HCT116 (cell line): ENCODE results near the gene TEX55. TPM values are rescaled to one million over a fixed set of nuclear protein-coding genes. Genes with fewer than 3 reads are reported as not detected.

ENCODE experiments used
- ATAC-seq: fragments of 200-7000 bp; cut with Tn5 transposase; 2 replicates; pipeline ENCODE4 v1.9.1; 2020; ENCODE audit warnings: mild to moderate bottlenecking, moderate library complexity
- Bru-seq: library from RNA; stranded (reverse); fragments of 400-500 nt; gene quantifications from one replicate; lab custom pipeline; 2021; lab: Mats Ljungman, UMichigan
- BruChase-seq, 2 experiments: library from RNA; stranded (reverse); fragments of 400-500 nt; gene quantifications; one replicate each; lab custom pipeline; 2021; lab: Mats Ljungman, UMichigan
- BruUV-seq: library from RNA; stranded (reverse); fragments of 400-500 nt; replicated peaks from 2 replicates; lab custom pipeline; 2021; lab: Mats Ljungman, UMichigan
- CTCF ChIA-PET: fragments of 300-600 bp; sonication (Branson Sonifier 250); formaldehyde crosslinking; loops from one replicate; lab custom pipeline; 2021; ENCODE audit warnings: antibody characterized with exemption; lab: Charles Lee
- POLR2A ChIA-PET: fragments of 300-600, 350-600 bp; sonication (Branson Sonifier 250); formaldehyde crosslinking; loops from one replicate; lab custom pipeline; 2021; ENCODE audit warnings: antibody characterized with exemption; lab: Charles Lee
- RAD21 ChIA-PET, 2 experiments: fragments of 300-600 bp; sonication (Branson Sonifier 250); formaldehyde crosslinking; loops; one replicate each; lab custom pipeline; 2023; ENCODE audit warnings: low total read pairs in 2 of 2; ENCODE audit not compliant: uncharacterized antibody in 2 of 2, unreplicated experiment in 2 of 2, low non-redundant PET in 1 of 2; lab: Charles Lee
- DNase-seq: peaks from one replicate; pipeline ENCODE4 v3.0.0-alpha.2; 2010; ENCODE audit warnings: low read depth, low spot score
- H2AFZ ChIP-seq: fragments of 200-600 bp; shearing (Covaris generic), sonication (generic); 2 replicates; pipeline ENCODE4 v1.6.1; 2017; ENCODE audit warnings: low read depth, mixed run types, mixed read lengths, antibody characterized with exemption, low read length; ENCODE audit not compliant: poor library complexity, severe bottlenecking
- H3K27ac ChIP-seq: 2 replicates; pipeline ENCODE4 v1.5.1; 2012; ENCODE audit warnings: low read depth, low read length
- H3K27me3 ChIP-seq: fragments of 200-600 bp; sonication (generic); 2 replicates; pipeline ENCODE4 v1.6.1; 2016; ENCODE audit warnings: mixed run types, low read length, mixed read lengths; ENCODE audit not compliant: insufficient read depth
- H3K36me3 ChIP-seq, 2 experiments: fragments of 200-500 bp in 1 of 2; fragments of 200-600 bp in 1 of 2; sonication (Bioruptor generic) in 1 of 2; sonication (generic) in 1 of 2; 2 replicates each; pipeline versions ENCODE4 v1.5.1 to v1.6.1; 2014 to 2016; ENCODE audit warnings: low read length in 2 of 2, inconsistent platforms in 1 of 2, mixed read lengths in 1 of 2, mixed run types in 1 of 2; ENCODE audit not compliant: insufficient read depth in 2 of 2, control insufficient read depth in 1 of 2
- H3K4me1 ChIP-seq, 2 experiments: fragments of 200-600 bp in 1 of 2; sonication (generic) in 1 of 2; 2 replicates each; pipeline versions ENCODE4 v1.5.1 to v1.6.1; 2012 to 2017; ENCODE audit warnings: low read length in 2 of 2, inconsistent platforms in 1 of 2, mild to moderate bottlenecking in 1 of 2, mixed read lengths in 1 of 2, mixed run types in 1 of 2, moderate library complexity in 1 of 2; ENCODE audit not compliant: insufficient read depth in 2 of 2, control insufficient read depth in 1 of 2
- H3K4me2 ChIP-seq: fragments of 200-600 bp; sonication (generic); 2 replicates; pipeline ENCODE4 v1.6.1; 2017; ENCODE audit warnings: mixed run types, low read length, mixed read lengths
- H3K4me3 ChIP-seq, 2 experiments: fragments of 200-600 bp in 1 of 2; sonication (generic) in 1 of 2; replicated peaks in 1 of 2; 2 replicates each; pipeline ENCODE4 v1.5.1; 2011 to 2016; ENCODE audit warnings: low read length in 2 of 2, control low read depth in 1 of 2, low read depth in 1 of 2, mild to moderate bottlenecking in 1 of 2, mixed read lengths in 1 of 2, mixed run types in 1 of 2
- H3K79me2 ChIP-seq: fragments of 200-600 bp; sonication (generic); 2 replicates; pipeline ENCODE4 v1.6.1; 2017; ENCODE audit warnings: mild to moderate bottlenecking, mixed run types, low read length, moderate library complexity, mixed read lengths; ENCODE audit not compliant: insufficient read depth
- H3K9ac ChIP-seq: fragments of 200-600 bp; sonication (generic); 2 replicates; pipeline ENCODE4 v1.6.1; 2016; ENCODE audit warnings: low read length, mixed read lengths
- H3K9me2 ChIP-seq: fragments of 200-600 bp; sonication (generic), shearing (Covaris generic); 2 replicates; pipeline ENCODE4 v1.6.1; 2017; ENCODE audit warnings: mixed run types, mild to moderate bottlenecking, moderate library complexity; ENCODE audit not compliant: insufficient read depth
- H3K9me3 ChIP-seq, 2 experiments: fragments of 200-500 bp in 1 of 2; fragments of 200-600 bp in 1 of 2; sonication (Bioruptor generic) in 1 of 2; sonication (generic) in 1 of 2; 2 replicates each; pipeline ENCODE4 v1.6.1; 2014 to 2017; ENCODE audit warnings: low read length in 2 of 2, mixed read lengths in 2 of 2, inconsistent platforms in 1 of 2, low read depth in 1 of 2, mild to moderate bottlenecking in 1 of 2, mixed run types in 1 of 2, moderate library complexity in 1 of 2; ENCODE audit not compliant: control insufficient read depth in 1 of 2, insufficient read depth in 1 of 2
- H4K20me1 ChIP-seq: fragments of 200-600 bp; sonication (generic), shearing (Covaris generic); 2 replicates; pipeline ENCODE4 v1.6.1; 2017; ENCODE audit warnings: mixed run types, mild to moderate bottlenecking, moderate library complexity; ENCODE audit not compliant: insufficient read depth
- CTCF ChIP-seq, 3 experiments: fragments of 200-600 bp in 1 of 3; sonication (generic) in 1 of 3; IDR thresholded peaks in 2 of 3; conservative IDR thresholded peaks in 1 of 3; 2 replicates each; pipeline ENCODE4 v1.5.1; 2012 to 2017; ENCODE audit warnings: low read depth in 2 of 3, low read length in 2 of 3, antibody characterized with exemption in 1 of 3, borderline replicate concordance in 1 of 3, control low read depth in 1 of 3, mild to moderate bottlenecking in 1 of 3, mixed read lengths in 1 of 3, mixed run types in 1 of 3, moderate library complexity in 1 of 3; ENCODE audit not compliant: insufficient read depth in 1 of 3
- EGR1 ChIP-seq: IDR thresholded peaks from 2 replicates; pipeline ENCODE4 v1.6.1; 2012; ENCODE audit warnings: low read depth
- RAD21 ChIP-seq: IDR thresholded peaks from 2 replicates; pipeline ENCODE4 v1.6.1; 2012; ENCODE audit warnings: low read depth, mild to moderate bottlenecking
- intact Hi-C: fragments of 100-400 bp; cut with micrococcal nuclease; formaldehyde crosslinking; loops from 2 replicates; pipeline ENCODE4 v1.10.0; 2022
- long read RNA-seq: library from polyadenylated mRNA; unstranded; transcript quantifications from one replicate; pipeline ENCODE4 v2.0.0, GENCODE V29; 2021; ENCODE audit not compliant: unreplicated experiment
- polyA plus RNA-seq: library from polyadenylated mRNA; unstranded; fragments of >200 nt; gene quantifications from 2 replicates; pipeline ENCODE4 v1.2.1, GENCODE V29; 2012; ENCODE audit warnings: missing spikeins
- total RNA-seq: library from RNA; stranded (reverse); gene quantifications from one replicate; pipeline ENCODE4 v1.2.1, GENCODE V29; 2021; ENCODE audit not compliant: unreplicated experiment

The TEX55 gene
- total RNA-seq (not detected), Bru-seq, nascent RNA (not detected), BruChase-seq, experiment 1, labeled RNA remaining after a 6-hour chase (not detected), BruChase-seq, experiment 2, labeled RNA remaining after a 2-hour chase (not detected)
- not detected in 2 replicates for polyA plus RNA-seq
- long read RNA-seq, result 0 reads

- no peak within 1 kb of the TSS for H3K4me2 ChIP-seq
- TF ChIP-seq RAD21, result peak; percentile 53; the same call in 1 of the 2 replicates
- no peak for TF ChIP-seq EGR1
- TF ChIP-seq CTCF (IDR thresholded peaks at IDR 0.05 in 2 of 3, conservative IDR thresholded peaks at IDR 0.05 in 1 of 3; ENCODE audit: borderline replicate concordance in 1 of 3, insufficient read depth in 1 of 3, low read depth in 2 of 3, low read length in 2 of 3), result peak; percentile 38 to 71 (median 68); a peak in 5 of 6 replicates
- TF ChIP-seq, all 23 proteins: peak for 2
- H3K9me2 ChIP-seq, result no peaks in the 10 kb centered on the region
- ChIA-PET CTCF (interaction anchor here (2.1 kb wide), 1 partner anchor 95 kb away, joined by 6 read pairs; the partner anchor contains the start of gene B4GALT4), RAD21 (interaction anchor here in 1 of 2 experiments (1.0 kb wide), 1 partner anchor 96 kb away, joined by 3 read pairs; no protein-coding TSS in a partner anchor), POLR2A (interaction anchor here (1.9 kb wide), 1 partner anchor 95 kb away, joined by 4 read pairs; the partner anchor contains the start of gene B4GALT4)
- intact Hi-C loops, result loop anchor here (1.0 kb wide), 2 partner anchors 96 to 536 kb away; no protein-coding TSS in a partner anchor
- ATAC-seq (peak; percentile 98), DNase-seq (peak; percentile 10)
- H3K27me3 ChIP-seq, result no peaks in the 10 kb centered on the region
- H3K4me1 ChIP-seq, result no peaks in the 10 kb centered on the region
- no peaks in the 10 kb centered on the region for H3K79me2 ChIP-seq
- no peaks in the 10 kb centered on the region for H3K36me3 ChIP-seq
- no peak within 1 kb of the TSS for H3K9ac ChIP-seq
- no peak within 1 kb of the TSS for H3K27ac ChIP-seq
- H3K9me3 ChIP-seq, result no peaks in the 10 kb centered on the region
- no peaks in the 10 kb centered on the region for H4K20me1 ChIP-seq
- H3K4me3 ChIP-seq, result no peak within 1 kb of the TSS
- BruUV-seq, result no TSS peak
- peak within 1 kb of the TSS; percentile 83 for H2AFZ ChIP-seq
Observed at GRCh38 chr3:119145500-119146167, at the start of gene TEX55. TEX55 (plus strand) TSS chr3:119146165; CDS start chr3:119146190, 25 bp downstream.
